GM21423 (cell line): ENCODE data around the gene FRMPD4.

ENCODE experiments used
- ATAC-seq: cut with Tn5 transposase; IDR thresholded peaks from one replicate; pipeline ENCODE4 v1.9.1; 2021; ENCODE audit warnings: mild to moderate bottlenecking, moderate library complexity; ENCODE audit not compliant: unreplicated experiment

The FRMPD4 gene

GRCh38 chrX:12292996-12293765 lies 154.9 kb downstream of the FRMPD4 start:
- ATAC-seq, result no peak

GRCh38 chrX:12297353-12297752 lies 159.1 kb downstream of the FRMPD4 start:
- no peak for ATAC-seq

- no peak for ATAC-seq
Observed at GRCh38 chrX:12301288-12301687, 163.0 kb downstream of the FRMPD4 start.

- ATAC-seq, result no peak
Observed at GRCh38 chrX:12304261-12304660, 166.0 kb downstream of the FRMPD4 start.

- ATAC-seq, result no peak
Observed at GRCh38 chrX:12307961-12308360, 169.7 kb downstream of the FRMPD4 start.

GRCh38 chrX:12308420-12308819 lies 170.1 kb downstream of the FRMPD4 start:
- no peak for ATAC-seq

GRCh38 chrX:12309040-12309743 lies 170.9 kb downstream of the FRMPD4 start:
- no peak for ATAC-seq

- no peak for ATAC-seq
Observed at GRCh38 chrX:12309744-12310076, 171.4 kb downstream of the FRMPD4 start.

- no peak for ATAC-seq
Observed at GRCh38 chrX:12314651-12315050, 176.4 kb downstream of the FRMPD4 start.

- ATAC-seq, result no peak
Observed at GRCh38 chrX:12315526-12315925, 177.3 kb downstream of the FRMPD4 start.

- ATAC-seq, result no peak
Observed at GRCh38 chrX:12319003-12319519, 180.8 kb downstream of the FRMPD4 start.

GRCh38 chrX:12319992-12320391 lies 181.7 kb downstream of the FRMPD4 start:
- no peak for ATAC-seq

- no peak for ATAC-seq
Observed at GRCh38 chrX:12322031-12322430, 183.8 kb downstream of the FRMPD4 start.

GRCh38 chrX:12325171-12325570 lies 186.9 kb downstream of the FRMPD4 start:
- no peak for ATAC-seq

- no peak for ATAC-seq
Observed at GRCh38 chrX:12327836-12328235, 189.6 kb downstream of the FRMPD4 start.

- no peak for ATAC-seq
Observed at GRCh38 chrX:12329476-12329875, 191.2 kb downstream of the FRMPD4 start.

GRCh38 chrX:12330841-12331240 lies 192.6 kb downstream of the FRMPD4 start:
- ATAC-seq, result no peak

GRCh38 chrX:12332786-12333347 lies 194.6 kb downstream of the FRMPD4 start:
- no peak for ATAC-seq

- no peak for ATAC-seq
Observed at GRCh38 chrX:12339921-12340320, 201.6 kb downstream of the FRMPD4 start.

GRCh38 chrX:12344954-12345353 lies 206.7 kb downstream of the FRMPD4 start:
- no peak for ATAC-seq

- no peak for ATAC-seq
Observed at GRCh38 chrX:12349201-12349600, 210.9 kb downstream of the FRMPD4 start.

- no peak for ATAC-seq
Observed at GRCh38 chrX:12352922-12353321, 214.6 kb downstream of the FRMPD4 start.
